HG03103 (cell line): Measurements from ENCODE around the gene RPUSD4.

Source experiments
- ATAC-seq: cut with Tn5 transposase; IDR thresholded peaks from one replicate; pipeline ENCODE4 v1.9.1; 2021; ENCODE audit warnings: low read depth; ENCODE audit not compliant: unreplicated experiment

The RPUSD4 gene

GRCh38 chr11:126186025-126186698, 25.3 kb downstream of the RPUSD4 start:
- ATAC-seq, result no peak

DNA sequence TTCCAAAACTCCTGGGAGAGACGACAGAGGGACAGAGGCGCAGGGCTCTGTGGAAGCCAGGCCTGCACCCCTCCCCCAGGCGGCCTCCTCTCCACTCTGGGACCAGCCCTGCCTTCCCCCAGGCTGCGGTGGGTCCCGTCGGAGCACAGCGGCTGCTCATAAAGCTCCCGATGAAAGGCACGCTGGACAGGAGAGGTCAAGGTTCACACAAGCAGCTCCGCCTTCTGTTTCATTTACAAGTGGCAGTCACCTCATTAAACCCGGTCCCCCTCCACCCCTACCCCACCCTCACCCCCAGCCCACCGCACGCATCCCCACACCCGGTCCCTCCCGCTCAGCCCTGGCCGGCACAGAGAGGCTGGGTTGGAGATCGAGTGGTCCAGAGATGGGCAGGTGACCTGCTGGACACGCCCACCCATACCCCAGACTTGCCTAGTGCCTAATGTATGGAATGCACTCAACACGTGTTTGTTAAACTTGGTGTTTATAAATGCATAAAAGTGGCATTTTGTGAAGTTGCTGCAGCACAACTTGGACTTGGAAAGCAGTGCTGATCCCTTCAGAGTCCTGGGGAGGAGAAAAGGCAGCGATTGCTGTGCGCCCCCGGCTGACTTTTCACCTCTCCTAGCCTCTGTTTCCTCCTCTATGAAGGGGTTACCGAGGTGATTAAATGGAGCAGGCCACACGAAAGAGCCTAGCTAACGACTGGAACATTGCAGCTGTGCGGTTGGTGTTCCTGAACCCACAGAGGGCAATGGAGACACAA, 26.0 kb downstream of the RPUSD4 start:
- no peak for ATAC-seq

DNA sequence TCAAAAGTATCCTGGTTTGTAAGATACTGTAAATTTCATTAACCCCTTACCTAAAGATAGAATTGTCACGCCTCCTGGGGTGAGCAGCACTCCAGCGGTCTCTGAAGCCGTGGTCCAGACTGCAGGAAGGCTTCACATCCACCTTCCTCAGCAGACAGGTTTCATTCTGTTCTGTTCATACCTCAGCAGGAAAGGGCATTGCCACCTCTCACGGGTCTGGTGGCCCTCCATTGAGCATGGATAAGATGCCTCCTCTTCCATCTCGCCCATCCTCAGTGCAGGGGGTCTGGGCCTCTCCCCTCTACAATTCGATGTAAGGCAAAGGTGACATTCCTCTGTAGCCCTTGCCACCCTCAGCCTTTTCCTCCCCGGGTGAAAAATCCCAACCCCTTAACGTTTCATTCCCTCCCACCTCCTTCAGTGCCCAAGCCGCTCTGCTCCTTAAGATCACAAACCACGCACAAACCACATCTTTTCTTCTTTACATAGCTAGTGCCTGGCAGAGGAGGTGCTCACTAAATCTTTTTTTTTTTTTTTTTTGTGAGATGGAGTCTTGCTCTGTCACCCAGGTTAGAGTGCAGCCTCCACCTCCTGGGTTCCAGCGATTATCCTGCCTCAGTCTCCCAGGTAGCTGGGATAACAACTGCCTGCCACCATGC, 28.5 kb downstream of the RPUSD4 start:
- ATAC-seq, result no peak

- ATAC-seq, result no peak
Measured at GRCh38 chr11:126181939-126182730, 29.3 kb downstream of the RPUSD4 start.

- no peak for ATAC-seq
Measured at GRCh38 chr11:126176853-126177470, 34.5 kb downstream of the RPUSD4 start.

GRCh38 chr11:126175393-126175792, 36.1 kb downstream of the RPUSD4 start:
- ATAC-seq, result no peak

GRCh38 chr11:126174816-126175215, 36.6 kb downstream of the RPUSD4 start:
- ATAC-seq, result no peak

GRCh38 chr11:126173257-126173656, 38.2 kb downstream of the RPUSD4 start:
- no peak for ATAC-seq

- ATAC-seq, result no peak
Measured at GRCh38 chr11:126172596-126173038, 38.8 kb downstream of the RPUSD4 start.

GRCh38 chr11:126169291-126169690, 42.2 kb downstream of the RPUSD4 start:
- no peak for ATAC-seq

GRCh38 chr11:126167488-126167887, 44.0 kb downstream of the RPUSD4 start:
- ATAC-seq, result no peak

DNA sequence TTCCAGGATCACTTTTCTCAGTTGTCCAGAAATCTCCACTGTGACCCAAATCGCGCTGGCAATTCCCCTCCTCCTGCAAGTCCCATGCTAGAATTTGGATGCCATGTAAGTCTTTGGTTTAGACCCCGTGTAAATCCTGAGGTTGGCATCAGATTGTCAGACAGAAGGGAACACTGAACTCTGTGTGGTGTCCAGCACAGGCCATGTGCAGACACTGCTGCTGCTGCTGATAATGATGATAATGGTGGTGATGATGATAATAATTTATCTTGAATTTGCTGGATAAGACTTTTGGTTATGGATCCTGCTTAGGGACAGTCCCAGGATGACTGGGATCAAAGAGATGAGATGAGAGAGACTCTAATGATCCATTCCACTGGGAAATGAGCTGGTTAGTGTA, 45.0 kb downstream of the RPUSD4 start:
- no peak for ATAC-seq

DNA sequence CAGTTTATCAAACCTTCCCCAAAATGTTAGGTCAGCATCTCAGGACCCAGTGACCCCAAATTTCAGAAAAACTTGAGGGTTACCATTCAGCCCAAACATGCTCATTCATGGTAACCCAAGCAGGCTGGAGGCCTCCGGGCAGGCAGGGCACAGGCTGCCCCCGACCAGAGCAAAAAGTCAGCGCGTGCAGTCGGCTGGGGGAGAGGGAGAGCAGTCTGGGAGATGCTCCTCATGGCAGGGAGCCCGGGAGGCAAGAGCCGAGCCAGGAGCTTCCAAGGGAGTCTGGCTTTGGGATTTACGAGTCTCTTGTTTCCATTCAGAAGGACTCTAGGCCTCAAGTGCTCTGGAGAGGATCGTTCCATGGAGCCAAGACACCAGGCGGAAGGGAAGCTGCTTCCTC, 45.7 kb downstream of the RPUSD4 start:
- ATAC-seq, result no peak

GRCh38 chr11:126165311-126165720, 46.1 kb downstream of the RPUSD4 start:
- no peak for ATAC-seq

DNA sequence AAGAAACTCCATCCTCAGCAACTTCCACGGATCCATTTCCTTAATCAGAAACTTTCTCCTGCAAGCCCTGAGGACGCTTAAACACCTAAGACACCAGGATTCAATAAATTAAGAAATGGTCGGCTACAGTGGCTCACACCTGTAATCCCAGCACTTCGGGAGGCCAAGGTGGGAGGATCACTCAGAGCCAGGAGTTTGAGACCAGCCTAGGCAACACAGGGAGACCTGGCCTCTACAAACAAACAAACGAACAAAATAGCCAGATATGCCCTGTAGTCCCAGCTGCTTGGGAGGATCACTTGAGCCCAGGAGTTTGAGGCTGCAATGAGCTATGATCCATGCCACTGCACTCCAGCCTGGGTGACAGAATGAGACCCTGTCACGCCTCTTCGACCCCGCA, 46.7 kb downstream of the RPUSD4 start:
- no peak for ATAC-seq

- no peak for ATAC-seq
Measured at GRCh38 chr11:126163779-126164178, 47.7 kb downstream of the RPUSD4 start.

GRCh38 chr11:126163074-126163700, 48.3 kb downstream of the RPUSD4 start:
- no peak for ATAC-seq

GRCh38 chr11:126162306-126163030, 49.0 kb downstream of the RPUSD4 start:
- no peak for ATAC-seq

- no peak for ATAC-seq
Measured at GRCh38 chr11:126161023-126161391, 50.4 kb downstream of the RPUSD4 start.
